GM21360 (cell line): ENCODE measurements around the gene ZBTB7B.
A peak's percentile ranks its signal among the peaks of the same experiment; 100 is the strongest.

ENCODE experiments used
- ATAC-seq: cut with Tn5 transposase; IDR thresholded peaks from one replicate; pipeline ENCODE4 v1.9.1; 2021; ENCODE audit warnings: mild to moderate bottlenecking, moderate library complexity; ENCODE audit not compliant: unreplicated experiment

ZBTB7B gene

DNA sequence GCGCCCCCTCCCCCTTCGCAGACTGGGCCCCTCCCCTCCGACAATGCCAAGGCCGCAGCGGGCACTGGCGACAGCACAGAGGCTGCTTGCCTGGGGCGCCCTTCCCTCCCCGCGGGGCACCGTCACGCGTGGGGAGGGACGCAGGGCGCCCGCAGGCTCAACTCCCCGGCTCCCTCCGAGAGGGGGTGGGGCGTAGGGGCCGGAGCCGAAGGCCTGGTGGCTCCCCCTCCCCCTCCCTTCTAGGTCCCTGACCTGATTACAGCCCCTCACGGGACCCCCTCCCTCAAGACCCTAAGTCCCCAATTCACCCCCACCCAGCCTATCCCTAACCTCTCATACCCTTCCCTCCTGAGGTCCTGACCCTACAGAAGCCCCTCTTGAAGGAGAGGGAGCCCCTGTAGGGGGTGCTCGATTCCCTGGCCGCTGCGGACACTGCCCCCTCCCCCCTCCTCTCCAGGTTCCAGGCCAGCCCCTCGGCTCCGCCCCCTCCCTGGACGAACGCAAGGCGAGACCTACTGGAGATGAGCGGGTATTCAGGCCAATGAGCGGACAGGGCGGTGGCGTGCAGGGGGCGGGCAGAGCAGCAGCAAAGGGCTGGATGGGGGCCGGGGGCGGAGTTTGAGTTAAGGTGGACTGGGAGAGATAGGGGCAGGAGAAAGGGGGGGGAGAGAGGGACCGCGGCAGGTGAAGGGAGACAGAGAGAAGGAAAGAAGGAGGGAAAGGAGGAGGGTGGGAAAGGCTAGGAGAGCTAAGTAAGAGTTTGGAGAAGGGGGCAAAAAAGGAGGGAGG lies 733 bp upstream of the ZBTB7B start:
- peak; percentile 36 for ATAC-seq

- ATAC-seq, result no peak
Measured at GRCh38 chr1:155003227-155003765, 694 bp downstream of the ZBTB7B start.

GRCh38 chr1:155003766-155004351 lies 1.3 kb downstream of the ZBTB7B start:
- ATAC-seq, result no peak

GRCh38 chr1:155004352-155005075 lies 1.9 kb downstream of the ZBTB7B start:
- ATAC-seq, result no peak

DNA sequence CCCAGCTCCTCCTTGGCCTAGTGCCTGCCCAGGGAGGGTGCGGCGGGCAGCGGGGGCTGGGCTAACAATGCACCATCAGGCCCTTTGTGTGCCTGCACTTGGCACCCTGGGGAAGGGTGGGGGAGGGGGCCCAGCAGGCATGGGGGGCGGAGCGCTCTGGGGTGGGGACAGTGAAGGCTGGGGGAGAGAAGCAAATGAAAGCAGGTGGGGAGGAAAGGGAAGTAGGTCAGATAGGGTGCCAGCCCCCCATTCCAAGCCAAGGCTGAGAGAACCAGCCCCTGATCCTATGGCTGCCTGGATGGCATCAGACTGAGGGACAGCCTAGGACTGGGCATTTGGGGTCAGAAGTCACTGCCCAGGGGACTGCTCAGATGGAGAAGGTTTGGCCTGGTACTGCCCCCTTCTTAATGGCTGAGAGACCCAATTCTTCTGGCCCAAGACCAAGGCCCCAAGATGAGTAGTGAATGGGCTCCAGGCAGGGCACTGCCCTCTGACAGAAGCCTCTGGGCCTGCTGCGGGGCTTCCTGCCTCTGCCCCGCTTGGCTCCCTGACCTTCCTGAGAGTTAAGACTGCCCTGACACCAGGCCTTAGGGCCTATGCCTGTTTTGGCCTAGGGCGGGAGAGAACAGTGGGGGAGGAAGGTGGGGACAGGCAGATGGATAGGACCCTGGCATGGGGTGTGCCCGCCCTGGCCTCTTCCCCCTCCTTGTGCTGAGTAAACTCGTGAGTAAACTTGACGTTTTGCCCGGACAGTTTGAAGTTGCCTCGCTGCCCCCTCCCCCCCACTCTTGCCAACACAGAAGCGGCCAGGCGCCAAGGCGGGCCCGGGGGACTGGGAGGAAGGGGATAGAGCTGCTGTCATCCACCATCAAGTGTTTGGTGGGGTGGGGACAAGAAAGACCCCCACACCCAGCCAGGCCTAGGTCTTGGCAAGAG lies 2.7 kb downstream of the ZBTB7B start:
- no peak for ATAC-seq

DNA sequence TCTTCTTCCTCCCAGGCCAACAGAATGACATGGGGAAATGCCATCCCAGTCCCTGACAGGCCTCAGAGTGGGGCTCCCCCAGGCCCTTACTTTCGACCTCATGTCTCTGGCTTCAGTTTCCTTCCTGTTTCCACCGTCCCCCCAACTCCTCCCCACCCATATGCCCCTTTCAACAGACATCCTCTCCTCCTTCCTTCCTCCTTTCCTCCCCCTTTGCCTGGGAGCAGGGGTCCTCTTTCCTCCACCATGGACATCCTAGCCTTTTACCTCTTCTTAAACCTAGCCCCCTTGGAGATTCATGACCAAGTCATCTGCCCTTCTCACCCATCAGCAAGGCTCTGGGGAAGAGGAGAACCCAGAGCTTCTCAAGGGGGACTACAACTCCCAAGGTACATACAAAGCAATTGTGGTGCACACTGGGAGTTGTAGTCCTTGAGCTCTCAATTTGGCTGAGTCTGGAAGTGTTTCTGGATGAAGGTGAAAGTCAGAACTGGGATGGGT lies 4.0 kb downstream of the ZBTB7B start:
- no peak for ATAC-seq

DNA sequence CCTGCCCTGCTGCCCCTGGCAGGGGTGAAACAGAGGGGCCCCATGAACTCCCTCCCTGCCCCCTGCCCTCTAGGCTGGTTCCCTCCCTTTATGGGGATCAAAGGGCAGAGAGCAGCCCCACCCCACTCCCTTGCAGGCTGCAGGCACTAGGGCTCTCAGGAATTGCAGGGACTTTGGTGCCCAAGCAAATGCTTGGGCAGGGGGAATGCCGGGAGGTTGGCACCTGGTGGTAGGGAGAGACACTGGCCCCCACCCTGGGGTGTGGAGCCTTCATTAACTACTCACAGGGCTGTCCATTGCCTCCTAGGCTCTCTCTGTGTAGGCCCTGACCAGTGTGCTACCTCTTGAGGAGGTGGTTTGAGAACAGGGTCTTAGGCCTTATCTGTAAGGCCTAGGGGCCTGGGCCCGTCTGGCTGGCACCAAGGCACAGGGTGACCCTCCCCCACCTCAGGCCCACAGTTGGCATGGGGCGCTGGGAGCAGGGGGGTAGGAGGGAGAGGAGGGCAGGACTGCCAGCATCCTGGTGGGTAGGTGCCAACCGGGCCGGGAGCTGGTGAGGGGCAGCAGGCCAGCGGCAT lies 4.7 kb downstream of the ZBTB7B start:
- ATAC-seq, result no peak

DNA sequence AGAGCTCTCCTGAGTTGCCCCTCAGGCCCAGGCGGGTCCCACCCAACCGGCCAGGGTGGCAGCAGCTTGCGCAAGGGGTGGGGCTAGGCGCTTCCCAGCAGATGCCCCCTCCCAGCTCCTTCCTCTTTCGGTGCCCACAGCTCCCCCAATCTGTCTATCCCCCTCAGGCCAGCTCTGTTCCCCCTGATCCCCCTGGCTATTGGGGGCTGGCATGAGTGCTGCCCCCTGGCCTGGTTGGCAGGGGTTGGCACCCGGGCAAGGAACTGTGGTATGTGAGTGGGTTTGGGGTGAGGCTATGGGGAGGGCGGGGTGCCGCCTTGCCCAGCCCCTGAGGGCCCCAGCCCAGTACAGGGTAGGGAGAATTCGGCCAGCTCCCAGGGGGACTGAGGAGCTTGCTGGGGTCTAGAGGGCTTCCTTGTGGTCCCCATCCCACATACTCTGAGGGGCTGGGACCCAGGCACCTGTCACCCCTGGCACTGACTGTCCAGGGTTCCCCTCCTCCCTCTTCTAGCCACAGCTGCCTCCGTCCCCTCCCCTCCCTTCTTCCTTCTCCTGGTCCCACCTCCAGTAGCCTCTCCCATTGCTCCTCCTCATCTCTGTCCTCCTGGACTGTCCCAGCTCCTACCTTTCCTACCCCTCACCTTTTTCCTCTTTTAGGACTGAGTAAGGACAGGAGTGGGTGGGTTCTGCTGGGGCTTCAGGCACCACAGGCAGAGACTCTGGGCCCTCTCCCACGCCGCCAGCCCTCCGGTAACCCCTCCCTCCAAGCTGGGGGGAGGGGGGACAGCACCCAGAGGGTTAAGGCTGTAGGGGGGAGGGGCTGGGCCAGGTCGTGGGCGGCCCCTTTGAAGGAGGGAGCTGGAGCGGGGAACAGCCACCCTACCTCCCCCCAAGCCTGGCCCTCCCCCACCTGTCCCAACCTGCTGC lies 5.7 kb downstream of the ZBTB7B start:
- ATAC-seq, result no peak

GRCh38 chr1:155009221-155009711 lies 6.7 kb downstream of the ZBTB7B start:
- no peak for ATAC-seq

DNA sequence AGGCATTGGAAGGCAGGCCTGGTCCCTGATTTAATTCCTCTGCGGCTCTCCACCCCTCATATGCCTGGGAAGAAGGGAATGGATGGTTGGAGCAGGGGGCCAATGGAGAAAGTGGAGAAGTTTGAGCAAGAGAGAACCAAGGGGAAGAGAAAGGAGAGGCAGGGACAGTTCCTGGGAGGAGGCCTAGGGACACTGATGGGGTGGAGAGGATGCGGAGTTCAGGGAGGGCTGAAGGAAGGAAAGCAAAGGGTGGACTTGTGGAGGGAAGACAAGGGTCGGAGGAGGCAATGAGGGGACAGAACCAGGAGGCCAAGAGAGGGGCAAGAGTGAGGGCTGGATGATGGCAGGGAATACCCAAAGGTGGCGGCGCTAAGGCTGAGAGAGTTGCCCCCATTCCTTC lies 7.1 kb downstream of the ZBTB7B start:
- ATAC-seq, result no peak

DNA sequence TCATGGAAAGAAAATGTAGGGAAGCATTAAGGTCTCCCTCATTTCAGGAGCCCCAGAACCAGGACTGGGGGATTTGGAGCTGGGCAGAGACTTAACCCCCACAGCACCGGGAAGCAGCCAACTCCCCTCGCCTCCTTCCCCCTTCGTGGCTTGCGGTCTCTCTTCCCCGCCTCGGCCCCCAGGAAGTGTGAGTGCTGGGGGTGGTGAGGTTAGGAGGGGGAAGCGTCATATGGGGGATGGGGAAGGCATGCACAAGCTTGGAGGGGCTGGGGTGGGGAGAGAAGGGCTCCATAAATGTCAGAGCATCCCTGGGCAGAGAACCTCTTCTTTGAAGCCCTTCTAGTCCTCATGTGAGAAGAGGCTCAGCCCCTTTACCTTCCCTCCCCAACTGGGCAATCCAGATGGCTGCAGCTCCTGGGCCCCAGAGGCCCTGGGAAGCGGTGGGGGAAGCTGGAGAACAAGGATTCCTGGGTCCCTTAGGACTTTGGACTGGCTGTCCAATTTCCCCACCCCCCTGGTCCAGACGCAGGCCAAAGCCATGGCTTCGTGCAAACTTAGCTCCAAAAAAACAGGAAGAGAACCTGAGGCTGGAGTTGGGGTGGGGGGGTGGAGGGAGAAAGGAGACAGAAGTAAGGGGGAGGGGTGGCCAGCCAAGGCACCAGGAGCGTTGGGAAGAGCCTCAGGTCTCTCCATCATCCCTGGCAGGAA lies 7.8 kb downstream of the ZBTB7B start:
- no peak for ATAC-seq

- ATAC-seq, result no peak
Measured at GRCh38 chr1:155011004-155011416, 8.4 kb downstream of the ZBTB7B start.

GRCh38 chr1:155011437-155012025 lies 8.9 kb downstream of the ZBTB7B start:
- no peak for ATAC-seq

DNA sequence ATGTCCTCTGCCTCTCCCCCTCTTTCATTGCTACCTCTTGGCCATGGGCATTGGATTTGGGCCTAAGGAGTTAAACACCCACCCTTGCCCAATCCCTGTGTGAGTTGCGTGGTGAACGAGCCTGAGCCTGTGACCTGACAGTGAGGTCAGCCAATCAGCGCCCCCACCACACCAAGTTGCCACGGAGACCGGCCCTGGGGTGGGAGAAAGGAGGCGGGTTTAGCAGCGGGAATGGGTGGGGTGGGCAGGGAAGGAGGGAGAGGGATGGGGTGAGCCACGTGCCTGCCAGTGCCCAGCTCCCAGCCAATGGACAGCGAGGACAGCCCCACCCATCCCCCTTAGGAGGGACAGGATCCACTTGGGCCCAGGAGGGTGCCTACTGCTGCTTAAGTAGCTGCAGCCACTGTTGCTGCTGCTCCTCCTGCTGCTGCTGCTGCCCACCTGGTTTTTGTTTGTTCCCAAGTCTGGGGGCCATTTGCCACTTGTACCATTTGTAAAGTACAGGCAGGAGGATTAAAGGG lies 9.5 kb downstream of the ZBTB7B start:
- ATAC-seq, result no peak

- no peak for ATAC-seq
Measured at GRCh38 chr1:155012776-155013602, 10.4 kb downstream of the ZBTB7B start.

DNA sequence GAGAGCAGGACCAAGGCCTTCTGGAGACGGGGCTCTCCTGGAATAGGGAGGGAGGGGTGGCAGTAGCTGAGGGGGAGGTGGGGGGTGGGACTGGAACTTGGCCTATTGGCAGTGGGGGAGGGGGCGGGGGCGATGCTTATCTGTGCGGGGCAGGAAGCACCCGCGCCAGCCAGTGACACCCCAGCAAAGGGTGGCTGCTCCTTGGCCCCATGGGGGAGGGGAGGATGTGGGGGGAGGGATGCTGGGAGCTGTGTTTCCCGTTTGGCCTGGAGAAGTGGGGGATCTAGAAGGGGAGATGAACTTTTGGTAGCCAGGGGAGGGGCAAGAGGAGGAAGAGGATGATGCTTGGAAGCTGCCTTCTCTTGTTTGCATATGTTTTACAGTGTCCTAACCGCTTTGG lies 11.0 kb downstream of the ZBTB7B start:
- no peak for ATAC-seq
